Gastroesophageal sphincter (tissue), 3 donors: Measurements from ENCODE around the gene POP4.

Experiments used
- CTCF ChIP-seq, 4 experiments: fragments of 200-600 bp in 2 of 4; fragments of 450-650 bp in 2 of 4; sonication (generic) in 1 of 4; IDR thresholded peaks; one replicate each; pipeline ENCODE4 v1.5.1; 2017 to 2019; ENCODE audit warnings: antibody characterized with exemption in 4 of 4, mild to moderate bottlenecking in 2 of 4, moderate library complexity in 2 of 4
- EP300 ChIP-seq: sonication (generic); formaldehyde crosslinking; IDR thresholded peaks from one replicate; pipeline ENCODE4 v1.6.1; 2017; ENCODE audit warnings: antibody characterized with exemption, mild to moderate bottlenecking
- POLR2AphosphoS5 ChIP-seq: sonication (generic); formaldehyde crosslinking; IDR thresholded peaks from one replicate; pipeline ENCODE4 v1.6.1; 2017; ENCODE audit warnings: antibody characterized with exemption

GRCh38 chr19:29590278-29590677 lies 15.8 kb upstream of the POP4 start:
- TF ChIP-seq CTCF (IDR thresholded peaks at IDR 0.05) (no peak), EP300 (no peak), POLR2AphosphoS5 (no peak)
